CD14-positive monocyte (primary cell): ENCODE measurements around the gene RBM38. TPM values are rescaled to one million over a fixed set of nuclear protein-coding genes. Genes with fewer than 3 reads are reported as not detected.

Experiments
- DNase-seq, 3 donors: peaks; one replicate each; pipeline ENCODE4 v3.0.0-alpha.2; 2011 to 2022
- H2AFZ ChIP-seq: 2 replicates; pipeline ENCODE4 v1.6.0; 2012; ENCODE audit warnings: mild to moderate bottlenecking, low read depth, low read length, inconsistent platforms; ENCODE audit not compliant: insufficient read depth, poor library complexity, severe bottlenecking
- H3K27ac ChIP-seq, 2 donors: 1 replicate in 1 of 2; 2 replicates in 1 of 2; pipeline ENCODE4 v1.5.1; 2012 to 2013; ENCODE audit warnings: low read length in 2 of 2, control low read depth in 1 of 2, inconsistent platforms in 1 of 2, low read depth in 1 of 2, mild to moderate bottlenecking in 1 of 2
- H3K27me3 ChIP-seq, 2 donors: one replicate each; pipeline versions ENCODE4 v1.6.0 to v1.6.1; 2011 to 2013; ENCODE audit warnings: low read length in 2 of 2; ENCODE audit not compliant: control insufficient read depth in 2 of 2, insufficient read depth in 2 of 2
- H3K36me3 ChIP-seq, 2 donors: replicated peaks in 1 of 2; 1 replicate in 1 of 2; 2 replicates in 1 of 2; pipeline versions ENCODE4 v1.5.1 to v1.6.1; 2012 to 2013; ENCODE audit warnings: low read length in 2 of 2, control low read depth in 1 of 2, inconsistent platforms in 1 of 2, mild to moderate bottlenecking in 1 of 2; ENCODE audit not compliant: insufficient read depth in 2 of 2, control insufficient read depth in 1 of 2
- H3K4me1 ChIP-seq, 2 donors: 1 replicate in 1 of 2; 2 replicates in 1 of 2; pipeline versions ENCODE4 v1.5.1 to v1.6.1; 2012 to 2013; ENCODE audit warnings: low read length in 2 of 2, control low read depth in 1 of 2, inconsistent platforms in 1 of 2, mild to moderate bottlenecking in 1 of 2, moderate library complexity in 1 of 2; ENCODE audit not compliant: insufficient read depth in 2 of 2, control insufficient read depth in 1 of 2
- H3K4me2 ChIP-seq: replicated peaks from 2 replicates; pipeline ENCODE3; 2012; ENCODE audit warnings: low read length, moderate library complexity, mild to moderate bottlenecking; ENCODE audit not compliant: poor library complexity, severe bottlenecking; ENCODE audit errors: extremely low read depth
- H3K4me3 ChIP-seq, 3 experiments: fragments of 200-600 bp in 1 of 3; sonication (generic) in 1 of 3; replicated peaks in 1 of 3; 1 replicate in 2 of 3; 2 replicates in 1 of 3; pipeline ENCODE4 v1.5.1; 2011 to 2013; ENCODE audit warnings: low read length in 3 of 3, mild to moderate bottlenecking in 3 of 3, control low read depth in 2 of 3, low read depth in 2 of 3, inconsistent platforms in 1 of 3, moderate library complexity in 1 of 3
- H3K79me2 ChIP-seq: 2 replicates; pipeline ENCODE4 v1.6.0; 2012; ENCODE audit warnings: mild to moderate bottlenecking, control low read depth, inconsistent platforms, low read length, moderate library complexity; ENCODE audit not compliant: insufficient read depth
- H3K9ac ChIP-seq: 2 replicates; pipeline ENCODE4 v1.6.0; 2017; ENCODE audit warnings: low read length, mild to moderate bottlenecking; ENCODE audit not compliant: insufficient read depth, poor library complexity, severe bottlenecking
- H3K9me3 ChIP-seq, 2 donors: replicated peaks in 1 of 2; 1 replicate in 1 of 2; 2 replicates in 1 of 2; pipeline versions ENCODE4 v1.5.1 to v1.6.1; 2012 to 2013; ENCODE audit warnings: low read length in 2 of 2, control low read depth in 1 of 2; ENCODE audit not compliant: control insufficient read depth in 1 of 2, insufficient read depth in 1 of 2
- H4K20me1 ChIP-seq: 2 replicates; pipeline ENCODE4 v1.6.0; 2012; ENCODE audit warnings: mild to moderate bottlenecking, low read length, control low read depth, moderate library complexity; ENCODE audit not compliant: insufficient read depth
- H3K27ac Mint-ChIP-seq, 7 donors: one replicate each; pipeline ENCODE4 v1.8.0; 2020; ENCODE audit warnings: mild to moderate bottlenecking in 7 of 7, mixed read lengths in 7 of 7, moderate library complexity in 6 of 7, inconsistent platforms in 2 of 7
- H3K27me3 Mint-ChIP-seq, 3 donors: one replicate each; pipeline ENCODE4 v1.8.0; 2021 to 2022; ENCODE audit warnings: low read depth in 3 of 3, mild to moderate bottlenecking in 3 of 3, mixed read lengths in 3 of 3, moderate library complexity in 3 of 3, inconsistent platforms in 1 of 3
- H3K36me3 Mint-ChIP-seq, 2 donors: one replicate each; pipeline ENCODE4 v1.8.0; 2020; ENCODE audit warnings: mixed read lengths in 2 of 2, inconsistent platforms in 1 of 2, mild to moderate bottlenecking in 1 of 2
- H3K4me1 Mint-ChIP-seq: one replicate; pipeline ENCODE4 v1.8.0; 2020; ENCODE audit warnings: mild to moderate bottlenecking, mixed read lengths
- H3K4me3 Mint-ChIP-seq, 2 donors: one replicate each; pipeline ENCODE4 v1.8.0; 2020; ENCODE audit warnings: mild to moderate bottlenecking in 2 of 2, mixed read lengths in 2 of 2, moderate library complexity in 1 of 2
- H3K9me3 Mint-ChIP-seq, 7 donors: one replicate each; pipeline ENCODE4 v1.8.0; 2020 to 2022; ENCODE audit warnings: mixed read lengths in 7 of 7, mild to moderate bottlenecking in 6 of 7, moderate library complexity in 6 of 7, inconsistent platforms in 2 of 7
- CTCF ChIP-seq: fragments of 200-600 bp; IDR thresholded peaks from one replicate; pipeline ENCODE4 v1.8.0; 2022; ENCODE audit warnings: antibody characterized with exemption, mild to moderate bottlenecking
- WGBS: methylation state at CpG from one replicate; pipeline ENCODE4 v1.1.5; 2013; ENCODE audit warnings: missing lambda C conversion rate; ENCODE audit not compliant: insufficient coverage; 5-methylcytosine and 5-hydroxymethylcytosine counted together
- intact Hi-C, 2 donors: fragments of 100-400 bp; cut with micrococcal nuclease; formaldehyde crosslinking; loops; one replicate each; pipeline versions ENCODE4 v1.15.0 to v1.15.1; 2023
- polyA plus RNA-seq, 3 donors: library from polyadenylated mRNA; depleted of rRNA in 1 of 3; unstranded in 2 of 3; stranded (reverse) in 1 of 3; fragments of 300-500 nt in 2 of 3; fragments of >200 nt in 1 of 3; fragmentation: Illumina TruSeq in 2 of 3; gene quantifications; 1 replicate in 2 of 3; 2 replicates in 1 of 3; pipeline ENCODE4 v1.2.3, GENCODE V29; 2012 to 2021

The RBM38 gene
- polyA plus RNA-seq, 3 donors, result 7.5 to 48.3 (median 17.8) TPM

- H3K9me3 ChIP-seq, result no peaks in the 10 kb centered on the region
- H3K4me3 ChIP-seq, result no peak overlapping the region
- Mint-ChIP-seq H3K4me3 (no peak overlapping the region), H3K4me1 (peaks cover 86% of the 10 kb centered on the region), H3K27ac (peak overlapping the region in 6 of 7 donors; percentile 30 to 95 (median 61)), H3K9me3 (peaks cover 0 to 6% (median 0%) of the 10 kb centered on the region in 7 donors), H3K27me3 (peaks cover 0 to 7% (median 5%) of the 10 kb centered on the region in 3 donors), H3K36me3 (peaks cover 4 to 6% of the 10 kb centered on the region in 2 donors)
- H3K9ac ChIP-seq, result no peak overlapping the region
- no peak for TF ChIP-seq CTCF
- no peaks in the 10 kb centered on the region for H3K27me3 ChIP-seq
- H3K27ac ChIP-seq, result peak overlapping the region; percentile 87 to 94
- DNase-seq, result peak in 1 of 3 donors; percentile 15
- H3K36me3 ChIP-seq, result no peaks in the 10 kb centered on the region
- H4K20me1 ChIP-seq, result no peaks in the 10 kb centered on the region
- H3K4me2 ChIP-seq, result no peak overlapping the region
- WGBS, result 94% methylated on average over 20 of the region's 21 CpGs
- H3K79me2 ChIP-seq, result no peaks in the 10 kb centered on the region
- intact Hi-C loops, result no loop called here
- H2AFZ ChIP-seq, result no peak overlapping the region
- H3K4me1 ChIP-seq, result peaks cover 79 to 94% of the 10 kb centered on the region in 2 donors
These were observed 37.3 kb downstream of the RBM38 start for GRCh38 chr20:57428324-57429158.

GRCh38 chr20:57429159-57429496 lies 37.9 kb downstream of the RBM38 start:
- Mint-ChIP-seq H3K4me3 (no peak overlapping the region), H3K9me3 (peaks cover 0 to 7% (median 0%) of the 10 kb centered on the region in 7 donors), H3K4me1 (peaks cover 86% of the 10 kb centered on the region), H3K27me3 (peaks cover 0 to 7% (median 5%) of the 10 kb centered on the region in 3 donors), H3K36me3 (peaks cover 6% of the 10 kb centered on the region in 2 donors), H3K27ac (peak overlapping the region; percentile 95 to 99 (median 97))
- no peak overlapping the region for H3K4me3 ChIP-seq
- H3K27me3 ChIP-seq, result no peaks in the 10 kb centered on the region
- H2AFZ ChIP-seq, result no peak overlapping the region
- H3K27ac ChIP-seq, result peak overlapping the region; percentile 87 to 94
- no peaks in the 10 kb centered on the region for H3K79me2 ChIP-seq
- no peak overlapping the region for H3K9ac ChIP-seq
- no peak for TF ChIP-seq CTCF
- peaks cover 82 to 94% of the 10 kb centered on the region in 2 donors for H3K4me1 ChIP-seq
- no peaks in the 10 kb centered on the region for H4K20me1 ChIP-seq
- 94% methylated on average over 11 of the region's 11 CpGs for WGBS
- DNase-seq, result no peak
- no peak overlapping the region for H3K4me2 ChIP-seq
- no peaks in the 10 kb centered on the region for H3K9me3 ChIP-seq
- intact Hi-C loops, result no loop called here
- H3K36me3 ChIP-seq, result no peaks in the 10 kb centered on the region
